Measurements from ENCODE around the gene L1CAM.

The L1CAM gene

DNA sequence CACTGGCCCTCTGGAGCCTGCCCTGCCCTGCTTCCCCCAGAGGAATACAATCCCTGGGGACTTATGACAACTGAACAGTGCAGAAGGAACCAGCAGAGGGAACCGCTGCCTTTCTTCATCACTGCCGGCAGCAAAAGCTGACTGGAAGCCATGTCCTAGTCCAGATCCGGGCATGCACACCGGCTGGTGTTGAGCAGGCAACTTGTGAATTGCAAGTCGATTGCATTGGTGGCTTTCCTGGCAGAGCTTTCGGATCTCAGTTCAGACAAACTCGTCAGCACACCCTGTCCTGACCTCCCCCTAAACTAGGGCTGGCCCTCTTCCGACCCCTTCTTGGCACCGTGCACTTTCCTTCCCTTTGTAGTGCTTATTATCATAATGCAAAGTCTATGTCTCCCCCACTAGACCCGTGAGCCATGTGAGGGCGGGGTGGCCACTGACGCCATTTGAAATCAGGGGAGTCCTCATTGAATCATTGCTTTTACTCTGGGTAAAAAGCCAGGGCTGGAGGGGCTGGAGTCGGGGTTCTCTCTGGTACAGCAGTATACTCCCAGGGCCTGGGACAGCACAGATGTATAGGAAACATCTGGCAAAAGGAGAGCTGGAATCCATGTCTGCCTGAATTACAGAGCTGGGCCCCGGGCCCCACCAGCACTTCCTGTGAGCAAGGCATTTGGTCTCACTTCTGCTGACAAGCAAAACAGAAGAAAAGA lies 38.3 kb upstream of the L1CAM start:
- DNase-seq, result peak in 1 of 4 experiments; percentile 26

DNA sequence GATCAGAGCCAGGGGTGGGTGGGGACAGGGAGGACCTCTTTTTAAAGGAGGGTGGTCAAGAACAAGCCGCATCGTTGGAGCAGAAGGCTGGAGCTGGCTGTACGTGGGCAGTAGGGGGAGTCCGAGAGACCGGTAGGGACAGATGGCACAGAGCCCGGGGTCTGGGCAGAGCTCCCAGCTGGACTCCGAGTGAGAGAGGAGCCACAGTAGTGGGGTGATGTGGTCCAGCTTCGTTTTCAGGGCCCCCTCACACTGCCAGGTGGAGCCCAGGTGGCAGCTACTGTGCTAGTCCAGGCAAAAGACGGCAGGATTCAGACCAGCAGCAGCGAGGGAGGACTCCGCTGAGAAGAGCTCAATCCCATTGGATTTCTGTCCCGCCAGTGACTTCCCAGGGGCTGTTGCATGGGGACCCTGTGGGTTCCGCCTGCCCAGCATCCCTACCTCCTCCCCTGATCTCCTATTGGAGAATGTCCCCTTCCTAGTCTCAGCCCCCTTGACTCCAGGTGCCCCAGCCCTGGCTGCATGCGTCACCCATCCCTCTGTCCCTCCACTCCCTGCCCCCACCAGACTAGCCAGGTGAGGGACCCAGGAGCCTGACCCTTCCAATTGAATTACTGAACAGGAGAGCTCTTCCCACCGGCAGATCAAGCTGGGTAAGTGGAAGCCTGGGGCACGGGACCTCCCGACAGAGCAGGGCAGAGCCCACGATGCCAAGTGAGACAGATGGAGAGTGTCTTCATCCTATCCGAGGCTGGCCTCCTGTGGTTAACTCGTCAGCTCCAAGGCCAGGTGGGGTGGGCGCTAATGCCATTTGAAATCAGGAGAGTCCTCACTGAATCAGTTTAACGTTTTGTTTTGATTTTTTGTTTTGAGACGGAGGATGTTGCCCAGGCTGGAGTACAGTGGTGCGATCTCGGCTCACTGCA lies 37.2 kb upstream of the L1CAM start:
- no peak for DNase-seq

DNA sequence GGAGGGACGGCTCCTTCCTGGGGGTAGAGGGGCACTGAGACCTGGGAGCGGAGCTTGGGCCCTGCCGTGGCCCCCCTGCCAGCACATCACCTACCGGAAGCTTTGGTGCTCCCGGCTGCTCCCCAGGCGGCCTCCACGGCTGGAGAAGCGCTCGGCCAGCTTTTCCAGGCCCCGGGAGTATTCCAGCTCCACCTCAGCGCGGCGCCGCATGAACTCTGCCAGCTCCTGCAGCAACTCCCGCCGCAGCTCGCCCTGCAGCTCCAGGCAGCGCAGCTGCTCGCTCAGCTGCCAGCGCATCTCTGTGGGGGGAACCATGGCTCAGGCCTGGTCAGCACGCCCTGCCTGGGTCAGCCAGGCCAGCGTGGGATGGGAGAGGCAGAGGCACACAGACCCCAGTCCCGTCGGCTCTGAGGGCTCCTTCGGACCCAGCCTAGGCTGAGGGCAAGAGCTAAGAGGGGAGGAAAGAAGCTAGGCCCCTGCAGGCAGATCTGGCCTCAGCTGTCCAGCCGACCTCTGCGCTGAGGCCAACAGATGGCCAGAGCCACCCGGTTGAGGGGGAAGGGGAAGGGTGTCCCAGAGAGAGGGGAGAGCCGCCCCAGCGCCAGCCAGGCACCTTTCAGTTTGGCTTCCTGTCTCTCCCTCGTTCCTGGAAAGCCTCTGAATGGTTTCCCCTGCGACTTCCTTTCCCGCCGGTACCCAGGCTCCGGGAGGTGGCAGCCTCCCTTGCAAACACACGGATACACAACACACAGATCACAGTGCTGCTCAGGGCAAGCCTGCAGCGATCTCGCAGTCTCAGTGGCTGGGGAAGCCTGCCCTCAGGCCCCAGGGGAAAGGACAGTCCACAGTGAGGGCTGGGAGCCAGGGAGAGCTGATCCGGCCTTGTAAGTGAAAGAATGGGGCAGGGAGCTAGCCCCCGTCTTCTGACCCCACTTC lies 35.8 kb upstream of the L1CAM start:
- no peak for DNase-seq

DNA sequence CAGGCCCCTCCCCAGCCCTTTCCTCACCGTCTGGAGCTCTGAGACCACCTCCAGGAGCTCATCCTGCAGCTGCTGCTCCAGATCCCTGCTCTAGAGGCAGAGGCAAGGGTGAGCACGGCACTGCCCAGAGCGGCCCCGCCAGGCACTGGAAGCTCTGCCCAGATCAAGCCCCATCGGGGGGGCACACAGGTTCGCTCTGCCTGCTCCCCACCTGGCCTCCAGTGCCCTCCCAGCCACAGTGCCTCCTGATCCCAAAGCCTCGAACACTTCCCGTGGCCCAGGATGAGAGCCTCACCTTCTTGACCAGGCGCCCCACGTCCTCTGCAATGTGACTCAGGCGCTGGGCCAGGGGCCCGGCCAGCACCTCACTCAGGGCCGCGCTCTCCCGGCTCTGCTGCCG lies 35.1 kb upstream of the L1CAM start:
- no peak for DNase-seq

DNA sequence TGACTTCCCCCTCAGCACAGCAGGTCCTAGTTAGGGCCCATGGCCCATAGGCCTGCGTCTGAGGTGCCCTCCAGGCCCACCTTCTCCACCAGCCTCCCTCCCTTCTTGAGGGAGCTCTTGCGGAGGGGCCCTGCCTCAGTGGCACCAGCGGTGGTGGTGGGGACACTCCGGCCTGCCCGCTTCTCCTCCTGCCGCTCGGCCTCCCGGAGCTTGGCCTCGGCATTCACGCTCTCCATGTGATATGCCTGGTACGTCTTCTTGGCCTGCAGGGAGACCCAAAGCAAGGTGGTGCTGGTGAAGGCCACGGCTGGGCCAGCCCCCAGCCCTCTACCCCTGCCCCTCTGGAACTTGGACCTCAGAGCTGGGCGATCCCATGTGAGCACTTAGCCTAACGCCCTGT lies 34.6 kb upstream of the L1CAM start:
- no peak for DNase-seq

DNA sequence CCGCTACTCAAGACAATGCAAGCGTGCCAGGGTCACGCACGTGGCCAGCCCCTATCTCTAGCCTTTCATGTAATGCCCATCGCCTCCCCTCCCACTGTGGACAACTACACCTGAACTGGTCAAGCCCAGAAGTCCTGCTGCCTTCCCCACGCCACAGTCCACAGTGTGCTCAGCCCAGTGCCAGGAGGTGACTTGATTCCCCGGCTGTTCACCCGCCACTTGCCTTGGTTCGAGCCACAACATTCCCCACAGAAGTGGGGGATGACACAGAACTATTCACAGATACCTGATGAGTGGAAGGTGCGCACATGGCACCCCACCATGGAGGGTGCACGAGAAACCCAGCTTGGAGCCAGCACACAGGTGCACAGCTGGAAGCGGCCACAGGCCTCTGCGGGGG lies 33.3 kb upstream of the L1CAM start:
- no peak for DNase-seq

DNA sequence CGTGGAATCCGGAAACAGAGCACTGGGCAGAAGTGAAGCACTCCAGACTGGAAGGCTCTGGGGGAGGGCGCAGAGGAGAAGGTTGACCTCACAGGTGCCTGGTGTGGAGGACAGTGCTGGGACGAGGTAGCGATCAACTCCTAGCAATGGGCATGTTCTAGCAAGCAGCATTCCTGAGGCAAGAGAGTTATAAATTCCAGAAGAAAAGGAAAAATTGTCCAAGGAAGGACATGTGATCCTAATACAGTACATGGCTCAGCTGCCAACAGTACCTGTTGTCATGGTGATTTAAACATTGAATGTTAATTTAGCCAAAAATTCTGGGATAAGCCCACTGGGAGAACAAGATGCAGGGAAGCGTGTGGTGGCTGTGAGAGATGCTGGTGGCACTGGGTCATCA lies 31.9 kb upstream of the L1CAM start:
- DNase-seq, result no peak

DNA sequence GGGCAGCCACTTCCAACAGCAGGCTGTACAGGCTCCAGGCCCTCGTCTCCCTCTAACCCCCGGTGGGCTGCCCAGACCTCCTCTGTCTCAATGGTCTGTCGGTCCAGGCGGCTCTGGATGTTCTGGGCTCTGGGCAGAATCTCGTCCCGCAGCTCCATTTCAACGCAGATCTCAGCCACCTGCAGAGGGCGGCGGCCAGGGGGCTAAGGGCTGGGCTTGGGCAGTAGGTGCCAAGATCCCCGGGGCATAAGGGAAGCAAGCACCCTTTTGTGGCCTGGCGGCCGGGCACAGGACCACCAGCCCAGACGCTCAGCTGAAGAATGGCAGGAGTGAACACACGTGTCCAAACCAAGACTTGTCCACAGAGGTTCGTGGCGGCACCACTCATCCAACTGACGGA lies 27.7 kb upstream of the L1CAM start:
- DNase-seq, result no peak

DNA sequence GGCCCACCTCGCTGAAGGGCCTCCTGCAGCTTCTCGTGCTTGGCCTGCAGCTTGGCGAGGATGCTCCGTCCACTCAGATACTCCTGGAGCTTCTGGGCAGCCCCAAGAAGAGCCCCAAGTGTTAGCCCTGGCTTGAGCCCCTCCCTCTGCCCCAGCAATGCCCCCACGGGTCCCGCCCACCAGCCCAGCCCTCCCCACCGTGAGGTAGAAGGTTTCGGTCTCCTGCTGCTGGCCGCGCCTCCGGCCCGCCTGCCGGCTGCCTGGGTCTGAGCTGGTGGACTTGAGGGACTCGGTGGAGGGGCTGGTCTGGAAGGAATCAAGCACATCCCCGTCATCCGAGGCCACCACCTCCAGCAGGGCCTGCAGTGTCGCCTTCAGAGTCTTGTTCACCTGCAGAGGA lies 27.2 kb upstream of the L1CAM start:
- no peak for DNase-seq

DNA sequence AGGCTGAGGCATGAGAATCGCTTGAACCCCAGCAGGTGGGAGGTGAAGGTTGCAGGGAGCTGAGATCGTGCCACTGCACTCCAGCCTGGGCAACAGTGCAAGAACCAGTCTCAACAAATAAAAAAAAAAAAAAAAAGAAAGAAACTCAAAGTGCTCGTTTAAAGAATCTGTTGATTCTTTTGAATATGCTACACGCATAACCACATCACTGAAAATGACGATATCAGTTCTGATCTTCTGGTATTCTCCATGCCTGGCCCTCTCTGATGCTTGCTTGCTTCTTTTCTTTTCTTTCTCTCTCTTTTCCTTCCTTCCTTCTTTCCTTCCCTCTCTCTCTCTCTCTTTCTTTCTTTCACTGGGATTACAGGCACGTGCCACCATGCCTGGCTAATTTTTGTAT lies 25.8 kb upstream of the L1CAM start:
- DNase-seq, result no peak

DNA sequence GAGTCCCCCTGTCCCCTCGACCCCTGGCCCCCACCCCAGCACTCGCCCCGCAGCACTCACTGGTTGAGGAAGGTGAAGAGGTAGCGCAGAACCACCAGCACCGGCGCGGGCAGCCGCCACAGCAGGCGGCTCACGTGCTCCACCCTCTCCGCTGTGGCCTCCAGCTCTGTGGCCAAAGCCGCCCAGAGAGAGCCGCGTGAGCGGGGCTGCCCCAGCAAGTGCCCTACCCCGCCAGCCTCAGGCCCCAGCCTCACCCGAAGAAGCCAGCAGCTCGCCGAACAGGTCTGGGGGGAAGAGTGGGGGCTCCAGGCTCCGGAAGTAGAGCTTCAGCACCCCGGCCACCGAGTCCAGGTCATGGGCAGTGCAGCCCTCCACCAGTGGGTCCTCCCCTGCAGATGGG lies 24.5 kb upstream of the L1CAM start:
- no peak for DNase-seq

DNA sequence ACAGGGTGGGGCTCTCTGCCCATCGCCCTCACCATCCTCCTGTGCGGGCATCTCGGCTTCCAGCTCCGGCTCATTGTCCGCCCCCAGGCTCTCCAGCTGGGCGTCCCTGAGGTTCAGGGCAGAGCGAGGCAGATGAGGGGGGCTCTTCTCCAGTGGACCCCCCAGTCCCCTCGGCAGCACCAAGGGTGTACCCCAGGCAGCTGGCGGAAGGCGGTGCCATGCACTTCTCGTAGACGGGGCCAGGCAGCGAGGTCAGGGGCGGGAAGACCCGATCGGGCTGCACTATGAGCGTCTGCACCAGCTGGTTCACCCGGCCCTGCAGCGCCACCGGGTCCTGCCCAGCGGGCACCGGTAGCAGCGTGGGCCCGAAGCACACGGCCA lies 24.0 kb upstream of the L1CAM start:
- DNase-seq, result no peak

DNA sequence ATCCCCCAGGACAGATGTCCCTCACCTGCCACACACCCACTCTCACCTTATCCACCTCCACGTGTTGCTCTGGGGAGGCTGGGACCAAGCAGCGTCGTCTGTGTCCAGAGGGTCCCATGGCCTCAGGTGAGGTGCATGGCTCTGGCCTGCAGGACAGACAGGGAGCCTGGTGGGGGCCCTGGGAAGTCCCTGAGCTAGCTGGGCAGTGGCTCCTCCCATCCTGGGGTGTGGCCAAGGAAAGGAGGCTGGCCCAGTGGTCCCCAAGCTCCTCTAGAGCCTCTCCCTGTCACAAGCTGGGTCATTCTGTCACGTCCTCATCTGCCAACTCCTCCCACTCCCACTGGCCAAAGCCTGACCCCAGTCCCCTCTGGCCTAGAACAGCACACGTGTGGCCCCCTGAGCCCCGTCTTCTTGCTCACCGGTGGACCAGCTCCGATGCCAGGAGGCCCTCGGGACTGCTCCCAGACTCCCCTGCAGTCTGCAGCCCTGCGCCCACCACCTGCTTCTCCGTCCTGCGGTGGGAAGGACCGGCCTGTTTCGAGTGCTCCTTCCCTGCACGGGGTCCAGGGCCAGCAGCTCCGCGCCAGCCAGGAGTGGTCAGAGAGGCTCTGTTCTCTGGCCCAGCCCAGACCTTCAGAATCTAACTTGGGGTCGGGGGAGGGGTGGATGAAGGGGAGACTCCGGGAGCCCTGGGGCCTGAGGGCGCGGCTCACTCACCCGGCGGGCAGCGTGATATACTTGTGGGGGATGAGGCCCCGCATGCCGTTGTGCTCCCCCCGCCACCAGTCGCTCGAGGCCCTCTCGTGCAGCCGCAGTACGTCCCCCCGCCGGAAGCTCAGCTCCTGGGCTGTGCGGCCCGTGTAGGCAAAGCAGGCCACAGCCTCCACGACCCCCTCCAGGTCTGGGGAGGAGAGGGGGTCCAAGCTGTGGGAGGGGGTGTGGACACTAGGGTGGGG lies 23.3 kb upstream of the L1CAM start:
- DNase-seq, result no peak

DNA sequence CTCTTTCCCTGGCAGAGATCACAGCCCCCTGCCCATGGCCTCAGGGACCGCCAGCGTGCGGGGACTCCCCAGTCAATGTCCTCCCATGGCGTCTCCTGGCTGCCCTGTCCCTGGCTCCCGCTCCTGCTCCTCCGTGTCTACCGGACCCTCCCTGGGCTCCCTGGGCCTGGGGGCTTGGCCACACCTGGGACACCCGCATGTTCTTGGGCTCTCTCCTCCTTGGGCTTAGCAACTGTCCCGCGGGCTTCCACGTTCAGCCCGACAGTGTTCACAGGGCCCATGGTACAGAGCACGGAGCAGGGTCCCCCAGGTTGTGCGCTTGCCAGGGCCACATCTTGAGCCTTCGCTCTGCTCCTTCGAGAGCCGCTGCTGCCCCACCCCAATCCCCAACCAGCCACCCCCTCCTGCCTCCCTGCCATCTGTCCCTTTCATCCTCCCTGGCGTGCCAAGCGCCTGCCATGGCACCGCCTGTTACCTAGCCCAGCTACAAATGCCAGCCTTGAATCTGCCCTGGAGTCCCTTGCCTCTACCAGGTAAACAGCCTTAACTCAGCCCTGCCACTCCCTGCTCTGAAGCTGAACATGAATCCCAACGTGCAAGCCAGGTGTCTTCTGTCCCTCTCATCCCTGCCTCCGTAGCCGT lies 22.4 kb upstream of the L1CAM start:
- DNase-seq, result no peak

DNA sequence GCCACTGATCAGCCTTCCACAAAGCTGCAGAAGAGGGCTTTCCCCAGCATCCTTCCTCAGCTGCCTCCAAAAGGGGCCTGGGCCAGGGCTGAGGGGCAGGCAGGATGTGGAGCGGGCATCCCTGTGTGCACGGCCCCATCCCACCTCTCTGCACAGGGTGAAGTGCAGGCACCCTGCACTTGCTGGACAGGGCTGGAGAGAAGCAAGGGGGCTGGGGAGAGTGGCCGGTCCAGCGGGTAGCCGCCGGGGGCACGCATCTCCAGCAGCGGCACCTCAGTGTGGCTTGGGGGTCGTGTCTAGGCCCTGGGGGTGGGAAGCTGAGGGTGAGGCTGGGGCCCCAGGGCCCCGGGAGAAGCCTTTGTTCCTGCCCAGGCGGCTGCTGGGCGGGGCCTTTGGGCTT lies 21.5 kb upstream of the L1CAM start:
- no peak for DNase-seq

DNA sequence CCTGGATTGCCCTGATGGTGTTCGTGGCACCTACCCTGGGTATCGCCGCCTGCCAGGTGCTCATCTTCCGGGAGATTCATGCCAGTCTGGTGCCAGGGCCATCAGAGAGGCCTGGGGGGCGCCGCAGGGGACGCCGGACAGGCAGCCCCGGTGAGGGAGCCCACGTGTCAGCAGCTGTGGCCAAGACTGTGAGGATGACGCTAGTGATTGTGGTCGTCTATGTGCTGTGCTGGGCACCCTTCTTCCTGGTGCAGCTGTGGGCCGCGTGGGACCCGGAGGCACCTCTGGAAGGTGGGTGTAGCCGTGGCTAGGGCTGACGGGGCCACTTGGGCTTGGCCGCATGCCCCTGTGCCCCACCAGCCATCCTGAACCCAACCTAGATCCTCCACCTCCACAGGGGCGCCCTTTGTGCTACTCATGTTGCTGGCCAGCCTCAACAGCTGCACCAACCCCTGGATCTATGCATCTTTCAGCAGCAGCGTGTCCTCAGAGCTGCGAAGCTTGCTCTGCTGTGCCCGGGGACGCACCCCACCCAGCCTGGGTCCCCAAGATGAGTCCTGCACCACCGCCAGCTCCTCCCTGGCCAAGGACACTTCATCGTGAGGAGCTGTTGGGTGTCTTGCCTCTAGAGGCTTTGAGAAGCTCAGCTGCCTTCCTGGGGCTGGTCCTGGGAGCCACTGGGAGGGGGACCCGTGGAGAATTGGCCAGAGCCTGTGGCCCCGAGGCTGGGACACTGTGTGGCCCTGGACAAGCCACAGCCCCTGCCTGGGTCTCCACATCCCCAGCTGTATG lies 20.3 kb upstream of the L1CAM start:
- DNase-seq, result no peak

DNA sequence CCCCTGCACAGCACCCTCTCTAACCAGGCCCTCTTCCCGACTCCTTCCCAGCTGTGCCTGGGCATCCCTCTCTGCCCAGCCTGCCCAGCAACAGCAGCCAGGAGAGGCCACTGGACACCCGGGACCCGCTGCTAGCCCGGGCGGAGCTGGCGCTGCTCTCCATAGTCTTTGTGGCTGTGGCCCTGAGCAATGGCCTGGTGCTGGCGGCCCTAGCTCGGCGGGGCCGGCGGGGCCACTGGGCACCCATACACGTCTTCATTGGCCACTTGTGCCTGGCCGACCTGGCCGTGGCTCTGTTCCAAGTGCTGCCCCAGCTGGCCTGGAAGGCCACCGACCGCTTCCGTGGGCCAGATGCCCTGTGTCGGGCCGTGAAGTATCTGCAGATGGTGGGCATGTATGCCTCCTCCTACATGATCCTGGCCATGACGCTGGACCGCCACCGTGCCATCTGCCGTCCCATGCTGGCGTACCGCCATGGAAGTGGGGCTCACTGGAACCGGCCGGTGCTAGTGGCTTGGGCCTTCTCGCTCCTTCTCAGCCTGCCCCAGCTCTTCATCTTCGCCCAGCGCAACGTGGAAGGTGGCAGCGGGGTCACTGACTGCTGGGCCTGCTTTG lies 19.6 kb upstream of the L1CAM start:
- DNase-seq, result no peak

DNA sequence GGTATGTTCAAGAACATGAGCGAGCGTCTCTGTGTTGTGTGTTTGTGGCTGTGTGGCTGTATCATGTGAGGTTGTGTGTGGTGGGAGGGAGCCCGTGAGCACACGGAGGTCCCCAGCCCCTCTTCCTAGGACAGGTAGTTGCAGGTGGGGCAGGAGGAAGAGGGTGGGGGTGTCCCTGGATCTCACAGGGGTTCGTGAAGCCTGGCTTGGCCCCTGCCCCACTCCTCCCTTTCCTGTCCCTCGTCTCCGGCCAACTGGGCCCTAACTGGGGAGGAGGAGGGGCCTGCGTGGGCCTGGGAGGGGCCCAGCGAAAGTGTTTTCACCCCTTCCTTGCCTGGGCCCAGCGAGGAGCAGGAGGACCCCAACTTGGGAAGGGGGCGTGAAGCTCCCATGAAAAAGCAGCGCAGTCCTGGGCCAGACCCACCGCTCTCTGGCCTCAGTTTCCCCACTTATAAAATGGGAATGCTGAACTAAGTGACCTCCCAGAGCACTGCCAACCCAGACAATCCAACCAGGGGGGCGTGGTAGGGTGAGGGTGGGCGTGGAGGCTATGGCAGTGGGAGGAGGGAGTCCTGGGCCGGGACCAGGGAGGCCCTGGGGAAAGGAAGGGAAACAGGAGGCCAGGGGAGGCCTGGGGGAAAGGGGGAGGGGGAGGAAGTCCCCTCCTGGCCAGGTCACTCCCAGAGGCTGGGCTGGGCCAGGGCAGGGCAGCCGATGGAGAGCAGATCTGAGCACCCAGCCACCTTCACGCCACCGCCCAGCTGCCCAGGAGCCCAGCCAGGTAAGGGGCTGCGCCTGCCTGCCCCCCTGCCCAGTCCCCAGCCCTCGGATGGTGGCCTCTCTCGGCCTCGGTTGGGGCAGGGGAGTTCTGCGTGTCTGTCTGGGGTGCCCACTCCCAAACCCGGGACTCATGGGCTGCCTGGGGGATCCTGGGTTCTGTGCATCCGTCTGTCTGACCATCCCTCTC lies 18.3 kb upstream of the L1CAM start, which contains the start of gene AVPR2:
AVPR2 (plus strand) TSS at position 683 of the 967 bp plus-strand sequence. CDS start 473 bp downstream, outside the sequence.
- DNase-seq, result no peak
